WTC11 (cell line): ENCODE results near the gene CCDC71L. TPM values are rescaled to one million over a fixed set of nuclear protein-coding genes. Genes with fewer than 3 reads are reported as not detected.

ENCODE experiments used
- ATAC-seq: fragments of 200-7000 bp; cut with Tn5 transposase; 2 replicates; pipeline ENCODE4 v1.10.0; 2021; ENCODE audit warnings: mild to moderate bottlenecking, moderate library complexity
- CTCF ChIA-PET: fragments of 300-600 bp; sonication (Branson Sonifier 250); formaldehyde crosslinking; loops from one replicate; lab custom pipeline; 2021; ENCODE audit warnings: antibody characterized with exemption; lab: Charles Lee
- POLR2A ChIA-PET: fragments of 350-600 bp; sonication (Branson Sonifier 250); formaldehyde crosslinking; loops from one replicate; lab custom pipeline; 2021; ENCODE audit warnings: antibody characterized with exemption; lab: Charles Lee
- DNase-seq: peaks from one replicate; pipeline ENCODE4 v3.0.0; 2021; ENCODE audit warnings: low spot score
- H3K27ac Mint-ChIP-seq: 2 replicates; pipeline ENCODE4 v1.8.0; 2021; ENCODE audit warnings: mixed read lengths
- H3K27me3 Mint-ChIP-seq: 2 replicates; pipeline ENCODE4 v1.8.0; 2021; ENCODE audit warnings: low read depth, mild to moderate bottlenecking, moderate library complexity, mixed read lengths
- H3K36me3 Mint-ChIP-seq: 2 replicates; pipeline ENCODE4 v1.8.0; 2021; ENCODE audit warnings: mixed read lengths
- H3K4me1 Mint-ChIP-seq: 2 replicates; pipeline ENCODE4 v1.8.0; 2022; ENCODE audit warnings: mixed read lengths
- H3K4me3 Mint-ChIP-seq: 2 replicates; pipeline ENCODE4 v1.8.0; 2021; ENCODE audit warnings: mild to moderate bottlenecking, moderate library complexity, mixed read lengths
- H3K9me3 Mint-ChIP-seq: 2 replicates; pipeline ENCODE4 v1.8.0; 2021; ENCODE audit warnings: mixed read lengths
- ATF3 ChIP-seq: sonication (generic); formaldehyde crosslinking; conservative IDR thresholded peaks from 2 replicates; pipeline ENCODE4 v1.8.1; 2022; ENCODE audit warnings: mild to moderate bottlenecking, missing genetic modification reagents
- E2F1 ChIP-seq: sonication (generic); formaldehyde crosslinking; IDR thresholded peaks from 2 replicates; pipeline ENCODE4 v1.8.0; 2022; ENCODE audit warnings: mild to moderate bottlenecking, missing genetic modification reagents
- E2F4 ChIP-seq: sonication (generic); formaldehyde crosslinking; IDR thresholded peaks from 2 replicates; pipeline ENCODE4 v1.8.1; 2022; ENCODE audit warnings: low read depth, mild to moderate bottlenecking, moderate library complexity, missing genetic modification reagents, borderline replicate concordance
- HMGA2 ChIP-seq: fragments of 250-450 bp; sonication (Bioruptor Pico); IDR thresholded peaks from 2 replicates; pipeline ENCODE4 v1.4.0; 2021; ENCODE audit warnings: mild to moderate bottlenecking, moderate library complexity
- MLX ChIP-seq: sonication (generic); formaldehyde crosslinking; IDR thresholded peaks from 2 replicates; pipeline ENCODE4 v1.8.1; 2023; ENCODE audit warnings: mild to moderate bottlenecking, missing genetic modification reagents, moderate library complexity
- OVOL2 ChIP-seq: fragments of 250-450 bp; sonication (Bioruptor Pico); IDR thresholded peaks from 2 replicates; pipeline ENCODE4 v1.9.0; 2021; ENCODE audit warnings: mild to moderate bottlenecking, borderline replicate concordance
- PREB ChIP-seq: sonication (generic); formaldehyde crosslinking; IDR thresholded peaks from 2 replicates; pipeline ENCODE4 v1.8.1; 2022; ENCODE audit warnings: mild to moderate bottlenecking, missing genetic modification reagents, moderate library complexity, borderline replicate concordance
- RELA ChIP-seq: sonication (generic); formaldehyde crosslinking; IDR thresholded peaks from 2 replicates; pipeline ENCODE4 v1.8.1; 2022; ENCODE audit warnings: missing genetic modification reagents, mild to moderate bottlenecking, borderline replicate concordance
- RORB ChIP-seq: fragments of 250-450 bp; sonication (Bioruptor Pico); IDR thresholded peaks from 2 replicates; pipeline ENCODE4 v1.9.0; 2021; ENCODE audit warnings: mild to moderate bottlenecking
- SMAD3 ChIP-seq: sonication (generic); formaldehyde crosslinking; IDR thresholded peaks from 2 replicates; pipeline ENCODE4 v1.8.0; 2022; ENCODE audit warnings: missing genetic modification reagents, mild to moderate bottlenecking, borderline replicate concordance
- TEAD4 ChIP-seq: sonication (generic); formaldehyde crosslinking; IDR thresholded peaks from 2 replicates; pipeline ENCODE4 v1.8.0; 2022; ENCODE audit warnings: mild to moderate bottlenecking, missing genetic modification reagents
- ZNF121 ChIP-seq: sonication (generic); formaldehyde crosslinking; IDR thresholded peaks from 2 replicates; pipeline ENCODE4 v1.8.0; 2023; ENCODE audit warnings: missing genetic modification reagents
- ZNF232 ChIP-seq: sonication (generic); formaldehyde crosslinking; IDR thresholded peaks from 2 replicates; pipeline ENCODE4 v1.8.0; 2022; ENCODE audit warnings: mild to moderate bottlenecking, missing genetic modification reagents
- ZNF396 ChIP-seq: fragments of 250-450 bp; sonication (Bioruptor Pico); IDR thresholded peaks from 2 replicates; pipeline ENCODE4 v1.8.0; 2021; ENCODE audit warnings: mild to moderate bottlenecking, moderate library complexity, borderline replicate concordance
- ZNF416 ChIP-seq: fragments of 250-450 bp; sonication (Bioruptor Pico); IDR thresholded peaks from 2 replicates; pipeline ENCODE4 v1.9.0; 2021; ENCODE audit warnings: mild to moderate bottlenecking, inconsistent platforms
- ZNF423 ChIP-seq: fragments of 250-450 bp; sonication (Bioruptor Pico); IDR thresholded peaks from 2 replicates; pipeline ENCODE4 v2.1.2; 2022; ENCODE audit warnings: mild to moderate bottlenecking, moderate library complexity
- ZNF512 ChIP-seq: sonication (generic); formaldehyde crosslinking; IDR thresholded peaks from 2 replicates; pipeline ENCODE4 v1.8.1; 2022; ENCODE audit warnings: missing genetic modification reagents, borderline replicate concordance
- ZNF671 ChIP-seq: fragments of 250-450 bp; sonication (Bioruptor Pico); IDR thresholded peaks from 2 replicates; pipeline ENCODE4 v1.8.0; 2021; ENCODE audit warnings: mild to moderate bottlenecking
- total RNA-seq: library from RNA; stranded (reverse); gene quantifications from 3 replicates; pipeline ENCODE4 v1.2.3, GENCODE V29; 2021
- TF ChIP-seq, protein P1 (sequence below): sonication (generic); formaldehyde crosslinking; IDR thresholded peaks from 2 replicates; pipeline ENCODE4 v1.8.0; 2022; ENCODE audit warnings: mild to moderate bottlenecking, missing genetic modification reagents
- TF ChIP-seq, protein P2 (sequence below): fragments of 250-450 bp; sonication (Bioruptor Pico); IDR thresholded peaks from 2 replicates; pipeline ENCODE4 v1.8.0; 2021; ENCODE audit warnings: mild to moderate bottlenecking
- TF ChIP-seq, protein P3 (sequence below): fragments of 250-450 bp; sonication (Bioruptor Pico); IDR thresholded peaks from 2 replicates; pipeline ENCODE4 v1.9.0; 2021; ENCODE audit warnings: mild to moderate bottlenecking

CCDC71L gene
- total RNA-seq, 1 experiment from 2014 or later, result 21.5 TPM

- ChIA-PET POLR2A (no interaction called here), CTCF (no interaction called here)
- H3K9me3 Mint-ChIP-seq, result peaks cover 22% of the 10 kb centered on the region
- H3K27ac Mint-ChIP-seq, result no peak overlapping the region
- no peak for DNase-seq
- no peaks in the 10 kb centered on the region; the same call in 1 of the 2 replicates for H3K27me3 Mint-ChIP-seq
- peaks cover 9% of the 10 kb centered on the region for H3K4me1 Mint-ChIP-seq
- no peak for ATAC-seq
- H3K4me3 Mint-ChIP-seq, result no peak overlapping the region
- TF ChIP-seq ZNF396 (CRISPR knock-in tag) (no peak), HMGA2 (no peak), SMAD3 (CRISPR knock-in tag) (no peak), E2F1 (CRISPR knock-in tag) (no peak), MLX (no peak)
- TF ChIP-seq, protein P1, sequence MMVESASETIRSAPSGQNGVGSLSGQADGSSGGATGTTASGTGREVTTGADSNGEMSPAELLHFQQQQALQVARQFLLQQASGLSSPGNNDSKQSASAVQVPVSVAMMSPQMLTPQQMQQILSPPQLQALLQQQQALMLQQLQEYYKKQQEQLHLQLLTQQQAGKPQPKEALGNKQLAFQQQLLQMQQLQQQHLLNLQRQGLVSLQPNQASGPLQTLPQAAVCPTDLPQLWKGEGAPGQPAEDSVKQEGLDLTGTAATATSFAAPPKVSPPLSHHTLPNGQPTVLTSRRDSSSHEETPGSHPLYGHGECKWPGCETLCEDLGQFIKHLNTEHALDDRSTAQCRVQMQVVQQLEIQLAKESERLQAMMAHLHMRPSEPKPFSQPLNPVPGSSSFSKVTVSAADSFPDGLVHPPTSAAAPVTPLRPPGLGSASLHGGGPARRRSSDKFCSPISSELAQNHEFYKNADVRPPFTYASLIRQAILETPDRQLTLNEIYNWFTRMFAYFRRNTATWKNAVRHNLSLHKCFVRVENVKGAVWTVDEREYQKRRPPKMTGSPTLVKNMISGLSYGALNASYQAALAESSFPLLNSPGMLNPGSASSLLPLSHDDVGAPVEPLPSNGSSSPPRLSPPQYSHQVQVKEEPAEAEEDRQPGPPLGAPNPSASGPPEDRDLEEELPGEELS (CRISPR knock-in tag), result no peak
- TF ChIP-seq, protein P2, sequence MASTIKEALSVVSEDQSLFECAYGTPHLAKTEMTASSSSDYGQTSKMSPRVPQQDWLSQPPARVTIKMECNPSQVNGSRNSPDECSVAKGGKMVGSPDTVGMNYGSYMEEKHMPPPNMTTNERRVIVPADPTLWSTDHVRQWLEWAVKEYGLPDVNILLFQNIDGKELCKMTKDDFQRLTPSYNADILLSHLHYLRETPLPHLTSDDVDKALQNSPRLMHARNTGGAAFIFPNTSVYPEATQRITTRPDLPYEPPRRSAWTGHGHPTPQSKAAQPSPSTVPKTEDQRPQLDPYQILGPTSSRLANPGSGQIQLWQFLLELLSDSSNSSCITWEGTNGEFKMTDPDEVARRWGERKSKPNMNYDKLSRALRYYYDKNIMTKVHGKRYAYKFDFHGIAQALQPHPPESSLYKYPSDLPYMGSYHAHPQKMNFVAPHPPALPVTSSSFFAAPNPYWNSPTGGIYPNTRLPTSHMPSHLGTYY (CRISPR knock-in tag), result no peak
- TF ChIP-seq, protein P3, sequence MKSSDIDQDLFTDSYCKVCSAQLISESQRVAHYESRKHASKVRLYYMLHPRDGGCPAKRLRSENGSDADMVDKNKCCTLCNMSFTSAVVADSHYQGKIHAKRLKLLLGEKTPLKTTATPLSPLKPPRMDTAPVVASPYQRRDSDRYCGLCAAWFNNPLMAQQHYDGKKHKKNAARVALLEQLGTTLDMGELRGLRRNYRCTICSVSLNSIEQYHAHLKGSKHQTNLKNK, result no peak
- peaks cover 7% of the 10 kb centered on the region for H3K36me3 Mint-ChIP-seq
Observed at GRCh38 chr7:106613848-106614560, 47.0 kb downstream of the CCDC71L start.

- CTCF ChIA-PET, result no interaction called here
- no peak for DNase-seq
- H3K36me3 Mint-ChIP-seq, result peaks cover 7% of the 10 kb centered on the region
- no peak overlapping the region for H3K27ac Mint-ChIP-seq
- POLR2A ChIA-PET, result no interaction called here
- H3K9me3 Mint-ChIP-seq, result peaks cover 20% of the 10 kb centered on the region
- peaks cover 9% of the 10 kb centered on the region for H3K4me1 Mint-ChIP-seq
- ATAC-seq, result no peak
- H3K4me3 Mint-ChIP-seq, result no peak overlapping the region
- no peaks in the 10 kb centered on the region; the same call in 1 of the 2 replicates for H3K27me3 Mint-ChIP-seq
- TF ChIP-seq RORB (CRISPR knock-in tag), result no peak
- TF ChIP-seq OVOL2, result no peak
- no peak for TF ChIP-seq RELA (CRISPR knock-in tag)
- no peak for TF ChIP-seq E2F4 (CRISPR knock-in tag)
- TF ChIP-seq, protein P2 (CRISPR knock-in tag), result no peak
- TF ChIP-seq ZNF671 (CRISPR knock-in tag), result no peak
- no peak for TF ChIP-seq PREB (CRISPR knock-in tag)
- TF ChIP-seq ZNF512 (CRISPR knock-in tag), result no peak
- TF ChIP-seq ZNF416 (CRISPR knock-in tag), result no peak
- TF ChIP-seq ZNF121 (CRISPR knock-in tag), result no peak
- TF ChIP-seq ATF3, result no peak
- no peak for TF ChIP-seq ZNF232 (CRISPR knock-in tag)
- TF ChIP-seq ZNF423 (CRISPR knock-in tag), result no peak
- no peak for TF ChIP-seq TEAD4 (CRISPR knock-in tag)
Observed at GRCh38 chr7:106613279-106613678, 47.7 kb downstream of the CCDC71L start.
